GF-D8 (cell line): ENCODE data around the gene DDB1.
A peak's percentile ranks its signal among the peaks of the same experiment; 100 is the strongest.

Experiments
- DNase-seq: peaks from one replicate; lab custom pipeline; 2025; lab: John Stamatoyannopoulos, UW

Gene DDB1

GRCh38 chr11:61356706-61357105 is 23.8 kb upstream of the DDB1 start:
- DNase-seq: no peak

GRCh38 chr11:61354208-61354607 is 21.3 kb upstream of the DDB1 start:
- no peak for DNase-seq

GRCh38 chr11:61353131-61354067 is 20.5 kb upstream of the DDB1 start:
- peak; percentile 94 for DNase-seq

- DNase-seq: no peak
Observed at GRCh38 chr11:61352038-61352437, 19.1 kb upstream of the DDB1 start.

GRCh38 chr11:61350803-61351202 is 17.9 kb upstream of the DDB1 start:
- no peak for DNase-seq

GRCh38 chr11:61350336-61350735 is 17.4 kb upstream of the DDB1 start:
- no peak for DNase-seq

- no peak for DNase-seq
Observed at GRCh38 chr11:61349916-61350315, 17.0 kb upstream of the DDB1 start.

GRCh38 chr11:61349189-61349751 is 16.4 kb upstream of the DDB1 start:
- DNase-seq: no peak

- DNase-seq: peak; percentile 48
Observed at GRCh38 chr11:61347916-61348461, 15.1 kb upstream of the DDB1 start.

GRCh38 chr11:61345954-61346843 is 13.3 kb upstream of the DDB1 start:
- DNase-seq: no peak

GRCh38 chr11:61345170-61345610 is 12.3 kb upstream of the DDB1 start:
- DNase-seq: no peak

- DNase-seq: no peak
Observed at GRCh38 chr11:61343792-61344745, 11.2 kb upstream of the DDB1 start.

- DNase-seq: no peak
Observed at GRCh38 chr11:61342207-61342803, 9.4 kb upstream of the DDB1 start.

GRCh38 chr11:61341706-61342105 is 8.8 kb upstream of the DDB1 start:
- DNase-seq: no peak

- DNase-seq: no peak
Observed at GRCh38 chr11:61340979-61341378, 8.1 kb upstream of the DDB1 start.

GRCh38 chr11:61339490-61339878 is 6.6 kb upstream of the DDB1 start:
- DNase-seq: no peak

GRCh38 chr11:61338783-61339489 is 6.0 kb upstream of the DDB1 start:
- DNase-seq: no peak

- no peak for DNase-seq
Observed at GRCh38 chr11:61337706-61338470, 5.0 kb upstream of the DDB1 start.
